HTR-8/SVneo (cell line): ENCODE measurements around the gene HDAC8.
"Not testable (repeated sequence)": the region's sequence is repeated elsewhere in the genome, so short reads cannot be mapped to it uniquely, and the experiment has no call there.

ENCODE experiments used
- DNase-seq: peaks from one replicate; pipeline ENCODE4 v3.0.0; 2011; ENCODE audit warnings: low spot score, mixed read lengths; ENCODE audit not compliant: insufficient read length
- FAIRE-seq: peaks from 2 replicates; lab custom pipeline; 2011; peaks lifted over from hg19 to GRCh38; lab: Jason Lieb, UNC

Gene HDAC8

DNA sequence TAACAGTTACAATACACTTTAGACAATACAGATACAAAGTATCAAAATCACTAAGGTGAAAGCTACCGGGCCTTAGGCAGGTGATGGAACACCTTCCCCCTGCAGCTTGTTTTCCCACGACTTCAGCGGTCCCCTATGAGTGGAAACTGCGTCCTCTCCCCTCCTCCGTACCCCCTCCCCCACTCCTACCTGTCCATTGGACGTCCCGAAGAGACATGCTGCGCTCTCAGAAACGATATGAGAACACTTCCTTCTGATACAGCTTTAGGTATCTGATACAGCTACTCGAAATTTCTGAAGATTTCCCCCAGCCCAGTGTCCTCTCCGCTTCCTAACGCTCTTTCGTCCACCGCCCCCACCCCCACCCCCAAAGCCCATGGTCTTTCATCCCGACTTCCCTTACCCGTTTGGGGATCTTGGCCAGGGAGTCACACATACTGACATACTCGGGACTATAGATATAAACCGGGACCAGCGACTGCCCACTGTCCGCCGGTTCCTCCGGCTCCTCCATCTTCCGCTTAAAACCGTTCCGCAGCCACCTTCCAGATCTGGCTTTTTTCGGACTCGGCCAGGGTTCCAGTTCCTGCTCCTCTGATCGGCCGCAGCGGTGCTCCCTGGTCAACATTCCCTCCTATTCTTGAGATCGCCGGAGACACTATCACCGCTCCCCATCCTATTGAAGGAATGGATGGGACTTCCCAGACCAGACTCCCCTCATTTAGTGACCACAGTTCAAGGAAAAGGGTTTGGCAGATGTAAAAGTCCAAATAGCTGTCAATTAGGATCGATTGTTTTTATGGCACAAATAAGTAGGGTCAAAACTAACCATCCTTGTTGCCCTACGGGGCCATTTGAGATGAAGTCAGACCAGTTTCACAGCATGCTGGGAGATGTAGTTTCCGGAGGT lies at the start of gene HDAC8:
HDAC8 (minus strand) TSS at position 596 of the 910 bp plus-strand sequence; CDS start at position 514, 82 bp downstream.
- FAIRE-seq = peak; percentile 69
- DNase-seq = peak; percentile 78

DNA sequence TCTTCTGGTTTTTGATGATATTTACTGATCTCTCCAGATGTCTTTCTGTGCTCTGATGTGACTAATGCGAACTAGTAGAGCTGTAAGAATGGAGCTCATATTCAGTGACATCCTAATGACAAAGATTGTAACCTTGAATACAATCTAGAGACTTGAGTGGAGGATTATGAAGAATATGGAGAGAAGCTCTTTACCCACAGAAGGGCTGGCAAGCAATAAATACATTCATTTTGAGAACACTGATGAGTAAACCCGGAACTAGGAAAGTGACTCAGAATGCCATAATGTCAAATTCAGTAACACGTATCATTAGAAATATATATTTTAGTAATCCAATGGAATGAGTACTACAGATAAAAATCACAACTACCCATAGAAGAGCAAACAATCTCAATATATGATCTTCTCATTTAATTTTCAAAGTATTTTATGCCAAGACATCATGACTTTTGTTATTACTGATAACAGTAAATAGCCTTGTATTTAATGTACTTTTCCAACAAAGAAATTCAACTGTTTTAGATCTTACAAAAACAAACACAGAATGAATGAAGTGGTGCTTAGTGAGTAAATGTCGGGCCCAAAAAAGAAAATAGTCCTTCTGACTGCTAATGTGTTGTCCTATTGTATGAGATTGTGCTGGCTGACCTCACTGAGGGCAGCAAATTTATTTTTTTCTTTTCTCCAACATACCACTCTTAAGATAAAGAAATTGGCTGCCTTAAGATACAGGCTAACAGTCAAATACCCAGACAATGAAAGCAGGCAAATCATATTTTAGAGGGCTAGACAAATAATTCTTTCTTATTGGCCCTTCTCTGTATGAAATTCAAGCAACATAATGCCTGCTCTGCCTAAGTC lies 49.2 kb upstream of the HDAC8 start:
- peak; percentile 21 for DNase-seq
- FAIRE-seq = no peak

DNA sequence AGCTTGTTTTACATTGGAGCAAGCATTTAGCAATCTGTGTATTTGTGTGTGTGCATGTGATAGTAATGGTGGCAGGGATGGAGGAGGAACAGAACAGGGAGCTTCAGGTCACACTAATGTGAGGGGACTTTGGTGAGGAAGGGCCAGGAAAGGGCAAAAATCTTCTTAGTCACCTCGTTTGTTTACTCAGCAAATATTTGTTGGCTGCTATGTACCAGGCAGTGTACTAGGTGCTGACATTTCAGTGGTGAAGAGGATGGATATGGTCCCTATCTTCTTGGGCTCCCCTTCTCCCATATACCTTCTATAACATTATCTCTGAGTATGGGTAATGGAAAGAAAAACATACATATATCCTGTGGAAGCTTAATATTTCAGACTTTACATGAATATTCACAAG lies 48.5 kb upstream of the HDAC8 start:
- no peak for DNase-seq
- no peak for FAIRE-seq

DNA sequence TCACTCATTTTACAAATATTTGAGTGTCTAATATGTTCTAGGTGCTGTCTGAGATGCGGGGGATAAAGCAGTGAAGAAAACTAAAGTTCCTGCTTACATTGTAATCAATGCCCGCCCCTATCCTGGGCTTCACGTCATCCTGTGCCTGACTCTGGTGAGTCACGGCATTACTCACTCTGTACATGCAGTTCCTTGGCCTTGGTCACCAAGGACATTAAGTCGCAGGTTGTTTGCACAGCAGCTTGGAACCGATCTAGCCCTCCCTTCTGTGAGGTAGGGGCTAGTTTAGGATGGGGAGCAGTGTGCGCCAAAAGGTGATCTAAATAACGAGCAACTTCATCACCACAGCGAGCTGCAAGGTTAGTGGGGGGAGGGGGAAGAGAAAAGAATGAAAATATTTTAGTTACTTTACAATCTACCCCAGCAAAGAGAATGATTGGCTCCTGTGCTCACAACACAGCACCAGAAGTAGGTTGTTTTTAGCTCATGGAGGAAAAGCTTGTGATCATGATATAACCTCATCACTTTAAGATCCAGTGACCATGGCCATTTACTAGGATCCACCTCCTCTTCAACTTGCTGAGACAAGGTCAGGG lies 48.0 kb upstream of the HDAC8 start:
- FAIRE-seq = peak; percentile 98
- DNase-seq = peak; percentile 79

DNA sequence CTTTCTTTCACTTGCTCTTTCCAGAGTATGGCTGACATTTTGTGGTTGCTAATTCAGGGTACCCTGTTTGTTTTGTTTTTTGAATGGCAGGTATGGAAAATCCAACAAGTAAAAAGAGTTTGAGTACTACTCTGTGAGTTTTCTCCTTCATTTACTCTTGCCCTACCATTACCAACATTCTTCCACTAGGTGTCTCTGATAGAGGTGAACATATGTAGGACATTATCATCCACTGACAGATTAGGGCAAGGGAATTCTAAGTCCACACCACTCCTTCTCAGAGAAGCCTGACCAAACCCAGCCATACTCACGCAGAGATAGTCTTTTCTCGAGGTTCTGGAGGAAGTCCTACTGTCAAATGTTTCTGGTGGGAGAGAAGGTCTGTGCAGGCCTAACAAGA lies 36.7 kb upstream of the HDAC8 start:
- peak; percentile 21 for DNase-seq

DNA sequence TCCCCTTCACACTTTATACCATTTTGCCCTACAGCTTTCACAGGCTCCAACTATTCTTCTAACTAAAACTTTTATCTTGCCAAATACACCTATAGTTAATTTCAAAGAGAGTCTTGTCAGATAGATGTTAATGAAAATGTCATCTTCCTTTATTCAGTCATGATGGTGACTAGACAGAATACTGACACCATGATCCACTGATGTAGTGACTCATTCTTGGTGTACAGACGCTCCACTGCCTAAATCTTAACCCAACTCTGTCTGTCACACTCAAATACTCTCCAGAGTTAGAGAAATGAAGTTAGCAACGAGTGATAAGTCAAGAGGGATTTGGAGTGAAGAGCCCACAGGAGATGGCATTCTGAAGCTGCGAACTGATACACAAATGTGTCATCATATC lies 32.1 kb upstream of the HDAC8 start:
- DNase-seq (no peak), FAIRE-seq (peak; percentile 23)

More for the DNA sequence above, 36.7 kb upstream of the HDAC8 start:
- FAIRE-seq = peak; percentile 54

DNA sequence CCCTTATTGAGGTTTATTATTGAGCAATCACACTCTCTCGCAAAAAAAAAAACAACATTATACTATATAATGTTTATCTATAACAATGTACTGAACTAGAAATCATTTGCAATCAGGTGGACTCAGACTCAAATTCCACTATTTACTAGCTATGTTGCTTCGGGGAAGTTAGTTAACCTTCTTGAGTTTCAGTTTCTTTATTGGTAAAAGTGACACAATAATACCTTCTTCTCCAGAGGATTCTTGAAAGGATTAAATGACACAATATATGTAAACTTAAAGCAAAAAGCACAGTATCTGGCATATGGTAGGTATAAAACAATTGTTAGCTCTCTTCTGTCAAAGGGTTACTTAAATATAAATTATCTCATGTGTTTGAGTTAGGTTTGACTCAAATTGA lies 31.5 kb upstream of the HDAC8 start:
- DNase-seq (no peak), FAIRE-seq (no peak)

DNA sequence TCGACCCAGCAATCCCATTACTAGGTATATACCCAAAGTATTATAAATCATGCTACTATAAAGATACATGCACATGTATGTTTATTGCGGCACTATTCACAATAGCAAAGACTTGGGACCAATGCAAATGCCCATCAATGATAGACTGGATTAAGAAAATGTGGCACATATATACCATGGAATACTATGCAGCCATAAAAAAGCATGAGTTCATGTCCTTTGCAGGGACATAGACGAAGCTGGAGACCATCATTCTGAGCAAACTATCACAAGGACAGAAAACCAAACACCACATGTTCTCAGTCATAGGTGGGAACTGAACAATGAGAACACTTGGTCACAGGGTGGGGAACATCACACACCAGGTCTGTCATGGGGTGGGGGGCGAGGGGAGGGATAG lies 18.4 kb upstream of the HDAC8 start:
- not testable (repeated sequence) for DNase-seq, FAIRE-seq

DNA sequence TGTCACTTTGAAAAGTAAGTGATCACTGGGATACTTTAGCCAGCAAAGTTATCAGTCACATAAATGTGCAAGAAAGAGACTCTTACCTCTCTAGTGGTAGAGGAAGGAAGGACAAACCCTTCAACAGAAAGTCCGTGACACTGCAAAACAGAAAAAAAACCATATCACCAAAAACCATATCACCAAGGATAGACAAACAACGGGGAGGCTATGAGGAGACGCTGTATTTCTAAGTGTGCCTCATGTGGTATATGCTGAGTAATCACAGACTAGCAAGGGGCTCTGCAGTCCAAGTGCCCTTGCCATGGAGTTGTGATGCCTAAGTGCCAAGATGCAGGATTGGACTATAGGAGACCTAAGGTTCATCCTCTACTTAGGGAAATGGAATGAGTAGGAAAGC lies 11.5 kb upstream of the HDAC8 start:
- DNase-seq = no peak
- peak; percentile 16 for FAIRE-seq

DNA sequence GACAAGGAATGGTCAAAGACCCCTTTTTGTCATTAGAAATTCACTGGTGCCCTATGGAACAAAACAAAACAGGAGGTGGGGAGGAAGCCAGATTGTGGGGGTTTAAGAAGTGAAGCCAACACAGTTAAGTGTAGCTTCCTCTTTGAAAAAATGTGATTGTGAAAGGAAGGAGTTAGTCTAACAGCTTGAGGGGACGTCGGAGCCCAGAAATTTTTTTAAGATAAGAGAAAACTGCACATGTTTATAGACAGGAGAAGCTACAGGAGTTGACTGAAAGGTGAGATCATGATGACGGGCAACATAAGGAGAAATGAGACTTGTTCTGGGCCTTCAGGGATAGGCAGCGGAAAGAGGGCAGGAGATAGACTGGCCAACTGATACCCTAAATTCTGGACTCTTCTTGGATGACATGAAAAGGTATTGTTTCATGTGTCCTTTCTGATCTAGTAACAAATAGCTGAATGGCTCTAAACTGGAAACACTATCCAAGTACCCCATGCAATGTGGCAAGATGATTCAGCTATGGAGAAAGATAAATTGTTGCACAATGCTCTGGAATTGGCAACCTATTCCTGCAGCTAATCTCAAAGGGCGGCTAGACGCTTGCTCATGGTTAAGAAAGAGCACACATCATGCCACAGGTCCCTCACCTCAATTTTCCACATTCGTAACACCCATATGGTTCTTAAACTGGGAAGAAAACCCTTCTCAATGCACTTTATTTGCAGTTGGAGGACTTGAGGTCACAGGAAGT lies 3.7 kb upstream of the HDAC8 start:
- DNase-seq (no peak), FAIRE-seq (no peak)

DNA sequence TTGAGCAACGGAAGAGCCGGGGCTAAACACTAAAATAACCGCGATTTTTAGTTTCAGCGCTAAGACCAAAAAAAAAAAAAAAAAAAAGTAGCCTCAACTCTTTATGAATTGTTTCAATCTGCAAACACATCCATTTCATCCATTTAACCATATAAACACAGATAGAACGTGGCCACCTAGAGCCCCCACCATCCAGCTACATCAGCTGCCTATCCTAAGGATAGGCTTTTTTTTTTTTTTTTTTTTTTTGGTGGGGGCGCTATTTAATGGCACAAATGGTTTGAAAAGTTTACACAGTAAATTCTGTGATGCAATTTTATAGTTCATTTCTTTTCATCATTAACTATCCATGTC lies 492 bp upstream of the HDAC8 start:
- FAIRE-seq (no peak), DNase-seq (no peak)

DNA sequence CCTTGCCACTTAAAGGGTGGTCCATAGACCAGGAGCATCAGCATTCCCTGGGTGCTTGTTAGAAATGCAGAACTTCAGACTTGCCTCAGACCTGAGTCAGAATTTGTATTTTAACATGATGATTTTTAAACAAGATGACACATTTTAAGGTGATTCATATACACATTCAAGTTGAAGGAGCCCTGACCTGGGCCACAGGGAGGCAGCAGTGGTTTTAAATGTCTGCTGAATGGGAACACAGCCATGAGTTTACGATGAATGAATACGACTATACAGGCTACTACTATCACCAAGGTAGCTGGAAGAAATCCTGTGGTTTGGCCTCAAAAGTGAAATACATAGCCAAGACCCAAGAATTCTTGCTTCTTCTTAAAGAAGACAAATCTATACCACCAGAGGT lies 2.9 kb downstream of the HDAC8 start:
- no peak for DNase-seq
- FAIRE-seq = no peak

DNA sequence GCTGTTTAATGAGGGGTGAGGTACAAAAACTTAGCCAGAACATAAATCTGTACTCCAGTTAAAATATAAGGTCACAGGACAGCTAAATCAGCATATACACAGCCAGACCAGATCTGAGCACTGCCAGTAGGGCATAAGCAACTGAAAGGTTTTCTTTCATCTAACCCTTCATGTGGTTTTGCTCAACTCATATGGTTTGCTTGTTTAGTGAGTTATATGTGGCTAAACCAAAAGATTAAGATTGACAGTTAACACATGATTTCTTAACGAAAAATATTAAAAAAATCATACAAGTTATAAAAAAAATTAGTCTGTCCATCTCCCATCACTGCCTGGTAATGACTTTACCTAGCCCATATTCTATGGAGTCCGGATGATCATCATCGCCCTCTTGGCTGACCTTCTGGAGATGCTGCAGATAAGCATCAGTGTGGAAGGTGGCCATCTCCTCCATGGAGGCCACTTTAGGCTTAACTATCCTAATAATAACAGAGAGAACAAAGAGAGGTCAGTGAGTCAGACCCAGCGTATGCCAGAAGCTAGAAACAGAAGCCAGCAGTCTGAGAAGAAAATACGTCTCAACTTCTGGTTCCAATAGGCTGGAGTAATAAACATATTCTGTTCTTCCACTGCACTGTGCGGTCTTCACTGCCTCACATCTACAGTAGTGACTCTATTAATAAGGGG lies 4.1 kb downstream of the HDAC8 start:
- no peak for FAIRE-seq
- DNase-seq = no peak

DNA sequence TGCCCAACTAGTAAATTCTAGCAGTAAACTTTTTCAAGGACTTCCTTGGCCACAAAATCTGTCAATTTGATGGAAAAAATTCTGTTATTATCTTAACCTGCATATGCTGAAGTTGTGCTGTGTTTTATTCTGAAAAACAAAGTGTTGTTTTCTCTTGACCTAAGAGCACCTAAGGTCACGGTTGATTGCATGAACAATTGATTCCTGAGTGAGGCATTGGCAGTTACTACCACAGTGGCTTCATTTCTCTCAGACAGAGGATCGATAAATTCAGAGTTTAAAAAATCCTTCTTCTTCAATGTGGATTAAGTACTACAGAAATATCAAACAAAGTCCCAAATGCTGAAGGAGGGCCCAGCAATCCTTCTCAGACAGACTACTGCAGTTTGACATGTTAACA lies 6.2 kb downstream of the HDAC8 start:
- no peak for DNase-seq

DNA sequence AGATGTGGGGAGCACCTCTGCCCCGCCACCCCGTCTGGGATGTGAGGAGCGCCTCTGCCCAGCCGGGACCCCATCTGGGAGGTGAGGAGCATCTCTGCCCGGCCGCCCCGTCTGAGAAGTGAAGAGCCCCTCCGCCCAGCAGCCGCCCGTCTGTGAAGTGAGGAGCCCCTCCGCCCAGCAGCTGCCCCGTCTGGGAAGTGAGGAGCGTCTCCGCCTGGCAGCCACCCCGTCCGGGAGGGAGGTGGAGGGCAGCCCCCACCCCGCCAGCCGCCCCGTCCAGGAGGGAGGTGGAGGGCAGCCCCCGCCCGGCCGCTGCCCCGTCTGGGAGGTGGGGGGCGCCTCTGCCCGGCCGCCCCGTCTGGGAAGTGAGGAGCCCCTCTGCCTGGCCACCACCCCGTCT lies 13.0 kb downstream of the HDAC8 start:
- not testable (repeated sequence) for DNase-seq, FAIRE-seq

More for the DNA sequence above, 6.2 kb downstream of the HDAC8 start:
- no peak for FAIRE-seq

DNA sequence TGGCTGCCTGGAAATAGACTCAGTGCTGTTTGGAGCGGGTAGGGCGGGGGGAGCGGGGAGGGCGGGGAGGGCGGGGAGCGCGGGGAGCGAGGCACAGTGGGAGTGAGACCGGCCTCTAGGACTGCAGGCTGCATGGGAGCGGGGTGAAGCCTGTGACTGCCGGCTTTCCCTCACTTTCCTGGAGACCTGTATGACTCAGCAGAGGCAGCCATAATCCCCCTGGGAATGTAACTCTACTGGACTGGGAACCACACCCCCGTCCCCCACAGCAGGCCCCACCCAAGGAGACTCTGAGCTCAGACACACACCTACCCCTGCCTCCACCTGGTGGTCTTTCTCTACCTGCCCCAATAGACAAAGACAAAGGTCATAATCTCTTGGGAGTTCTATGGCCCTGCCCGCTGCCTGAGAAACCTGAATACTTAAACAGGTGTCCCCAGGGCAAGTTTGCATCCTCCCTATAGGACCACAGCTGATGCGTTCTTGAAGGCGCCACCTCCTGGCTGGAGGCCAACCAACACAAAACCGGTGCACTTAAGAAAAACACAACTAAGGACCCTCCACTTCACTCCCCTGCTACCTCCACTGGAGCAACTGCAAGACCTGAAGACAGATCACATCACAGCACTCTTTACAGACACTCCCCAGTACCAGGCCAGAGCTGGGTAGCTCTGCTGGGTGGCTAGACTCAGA lies 18.0 kb downstream of the HDAC8 start:
- no peak for DNase-seq
- FAIRE-seq = peak; percentile 63

DNA sequence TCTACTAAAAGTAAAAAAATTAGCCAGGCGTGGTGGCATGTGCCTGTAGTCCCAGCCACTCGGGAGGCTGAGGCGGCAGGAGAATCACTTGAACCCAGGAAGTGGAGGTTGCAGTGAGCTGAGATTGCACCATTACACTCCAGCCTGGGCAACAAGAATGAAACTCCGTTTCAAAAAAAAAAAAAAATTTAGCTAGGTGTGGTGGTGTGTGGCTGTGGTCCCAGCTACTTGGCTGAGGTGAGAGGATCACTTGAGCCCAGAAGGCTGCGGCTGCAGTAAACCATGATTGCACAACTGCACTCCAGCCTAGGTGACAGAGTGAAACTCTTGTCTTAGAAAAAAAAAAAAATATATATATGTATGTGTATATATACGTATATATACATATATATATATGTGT lies 20.2 kb downstream of the HDAC8 start:
- FAIRE-seq, DNase-seq: not testable (repeated sequence)

DNA sequence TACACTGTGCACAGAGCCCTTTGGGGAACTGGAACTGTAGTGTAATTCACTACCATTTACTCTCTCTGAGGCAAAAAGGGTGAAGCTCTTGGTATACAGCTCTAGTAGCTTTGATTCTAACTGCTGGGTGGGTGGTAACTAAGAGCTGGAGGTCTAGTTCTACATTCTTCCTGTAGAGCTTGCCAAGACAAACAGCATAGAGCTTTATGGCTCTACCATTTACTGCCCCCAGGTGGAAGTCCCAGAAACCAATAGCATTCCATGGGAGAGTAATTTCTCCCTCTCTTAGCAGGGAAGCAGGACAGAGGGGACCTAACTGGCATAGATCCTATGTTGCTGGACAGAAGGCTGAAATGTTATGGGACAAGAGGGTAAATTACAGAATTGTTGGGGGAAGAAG lies 26.7 kb downstream of the HDAC8 start:
- DNase-seq = no peak
- no peak for FAIRE-seq

DNA sequence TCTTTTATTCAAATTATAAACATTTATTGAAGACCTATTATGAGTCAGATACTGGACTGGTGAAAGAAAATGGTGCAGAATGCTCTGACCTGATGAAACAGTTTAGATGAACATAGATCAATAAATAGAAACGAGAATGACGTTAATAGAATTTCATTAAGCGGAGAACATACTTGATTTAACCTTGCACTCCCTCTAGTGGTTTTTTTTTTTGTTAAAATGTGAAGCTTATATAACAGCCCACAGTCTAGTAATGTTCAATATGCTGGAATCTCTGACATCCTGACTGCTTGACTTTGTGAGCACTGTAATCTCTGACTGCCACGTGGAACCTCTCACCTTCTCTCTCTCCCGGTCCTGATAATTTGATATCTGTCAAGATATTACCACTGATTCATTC lies 32.3 kb downstream of the HDAC8 start:
- FAIRE-seq = no peak
- DNase-seq = peak; percentile 28
